Measurements from ENCODE around the gene FABP3.

The FABP3 gene

DNA sequence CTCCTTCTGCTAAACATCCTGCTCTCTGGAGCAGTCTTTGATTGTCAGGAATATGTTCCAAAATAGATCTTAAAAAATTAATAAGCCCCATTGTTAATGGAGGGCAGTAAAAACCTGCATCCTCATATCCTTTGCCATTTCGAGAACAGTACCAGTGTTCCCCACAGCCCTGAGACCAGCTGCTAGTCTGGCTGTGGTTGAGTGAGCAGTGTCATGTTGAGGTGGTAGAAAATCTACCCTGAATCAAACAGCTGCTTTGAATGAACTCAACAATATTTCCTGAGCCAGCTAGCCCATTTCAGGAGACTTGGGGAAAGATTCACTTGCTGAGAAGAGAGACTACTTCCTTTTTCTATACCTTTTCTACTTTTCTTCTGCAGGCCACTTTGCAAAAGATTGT lies 24.4 kb downstream of the FABP3 start:
- POLR2A ChIA-PET, result no interaction called here
- CTCF ChIA-PET, result interaction anchor here (1.1 to 1.4 kb wide), 2 partner anchors 11 to 13 kb away, joined by 3 to 4 read pairs; no protein-coding TSS in a partner anchor
- no peak for DNase-seq
- Histone ChIP-seq H3K4me1 (ENCODE audit: control extremely low read depth in 1 of 4, control insufficient read depth in 4 of 4, insufficient read depth in 4 of 4, low read length in 3 of 4) (no peaks in the 10 kb centered on the region), H3K27ac (ENCODE audit: insufficient read depth in 1 of 2, low read depth in 1 of 2, low read length in 2 of 2, poor library complexity in 1 of 2, severe bottlenecking in 2 of 2) (no peak overlapping the region), H3K9me3 (ENCODE audit: control extremely low read depth in 1 of 5, control insufficient read depth in 4 of 5, insufficient read depth in 2 of 5, low read depth in 1 of 5, low read length in 4 of 5) (no peaks in the 10 kb centered on the region), H3K36me3 (ENCODE audit: control insufficient read depth in 4 of 4, insufficient read depth in 4 of 4, low read length in 3 of 4) (peaks cover 5 to 42% (median 32%) of the 10 kb centered on the region in 4 experiments), H3K4me3 (ENCODE audit: control insufficient read depth in 1 of 7, extremely low read depth in 1 of 7, insufficient read depth in 4 of 7, low read depth in 2 of 7, low read length in 6 of 7) (no peak overlapping the region), H3K27me3 (replicated peaks in 2 of 5; ENCODE audit: control insufficient read depth in 4 of 5, insufficient read depth in 5 of 5, low read length in 4 of 5) (no peaks in the 10 kb centered on the region)
- 80% methylated on average over 1 of the region's 1 CpG for WGBS (ENCODE audit: insufficient coverage)

DNA sequence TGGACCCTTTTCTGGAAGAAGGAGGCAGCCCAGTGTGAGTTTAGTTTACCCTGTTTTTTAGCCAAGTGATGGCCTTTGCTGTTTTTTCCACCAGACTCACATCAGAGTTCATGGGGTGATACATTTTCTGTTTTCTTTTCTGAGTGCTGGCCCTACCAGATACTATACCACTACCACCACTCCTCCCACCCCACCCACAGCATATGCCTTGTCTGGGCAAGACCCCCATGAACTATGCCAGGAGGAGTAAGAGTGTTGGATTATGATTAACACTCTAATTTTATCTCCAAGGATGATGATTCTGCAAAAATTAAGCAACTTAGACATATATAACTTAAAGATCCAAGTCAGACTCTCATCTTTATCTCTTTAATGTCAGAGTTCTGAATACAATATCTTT lies 26.1 kb downstream of the FABP3 start:
- Histone ChIP-seq H3K27me3 (replicated peaks in 2 of 5; ENCODE audit: control insufficient read depth in 4 of 5, insufficient read depth in 5 of 5, low read length in 4 of 5) (no peaks in the 10 kb centered on the region), H3K36me3 (ENCODE audit: control insufficient read depth in 4 of 4, insufficient read depth in 4 of 4, low read length in 3 of 4) (peaks cover 5 to 37% (median 31%) of the 10 kb centered on the region in 4 experiments), H3K9me3 (ENCODE audit: control extremely low read depth in 1 of 5, control insufficient read depth in 4 of 5, insufficient read depth in 2 of 5, low read depth in 1 of 5, low read length in 4 of 5) (no peaks in the 10 kb centered on the region), H3K4me3 (ENCODE audit: control insufficient read depth in 1 of 7, extremely low read depth in 1 of 7, insufficient read depth in 4 of 7, low read depth in 2 of 7, low read length in 6 of 7) (no peak overlapping the region), H3K27ac (ENCODE audit: insufficient read depth in 1 of 2, low read depth in 1 of 2, low read length in 2 of 2, poor library complexity in 1 of 2, severe bottlenecking in 2 of 2) (no peak overlapping the region), H3K4me1 (ENCODE audit: control extremely low read depth in 1 of 4, control insufficient read depth in 4 of 4, insufficient read depth in 4 of 4, low read length in 3 of 4) (no peaks in the 10 kb centered on the region)
- CTCF ChIA-PET, result interaction anchor here (1.4 kb wide), 1 partner anchor 11 kb away, joined by 4 read pairs; no protein-coding TSS in a partner anchor
- peak in 2 of 3 donors; percentile 11 to 32 for DNase-seq
- POLR2A ChIA-PET, result no interaction called here

DNA sequence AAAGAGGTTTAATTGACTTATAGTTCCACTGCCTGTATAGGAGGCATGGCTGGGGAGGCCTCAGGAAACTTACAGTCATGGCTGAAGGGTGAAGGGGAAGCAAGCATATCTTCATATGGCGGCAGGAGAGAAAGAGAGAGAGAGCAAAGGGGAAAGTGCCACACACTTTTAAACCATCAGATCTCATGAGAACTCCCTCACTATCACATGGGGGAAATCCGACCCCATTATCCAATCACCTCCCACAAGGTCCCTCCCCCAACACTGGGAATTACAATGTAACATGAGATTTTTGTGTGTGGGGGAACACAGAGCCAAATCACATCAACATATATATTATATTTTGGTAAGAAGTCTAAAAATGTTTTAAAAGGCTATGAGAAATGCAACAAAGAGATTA lies 27.2 kb downstream of the FABP3 start:
- no peaks in the 10 kb centered on the region for H3K4me1 ChIP-seq (ENCODE audit: control extremely low read depth in 1 of 4, control insufficient read depth in 4 of 4, insufficient read depth in 4 of 4, low read length in 3 of 4)
- no peak overlapping the region for H3K27ac ChIP-seq (ENCODE audit: insufficient read depth in 1 of 2, low read depth in 1 of 2, low read length in 2 of 2, poor library complexity in 1 of 2, severe bottlenecking in 2 of 2)
- CTCF ChIA-PET, result no interaction called here
- no peak overlapping the region for H3K4me3 ChIP-seq (ENCODE audit: control insufficient read depth in 1 of 7, extremely low read depth in 1 of 7, insufficient read depth in 4 of 7, low read depth in 2 of 7, low read length in 6 of 7)
- no peaks in the 10 kb centered on the region for H3K27me3 ChIP-seq (replicated peaks in 2 of 5; ENCODE audit: control insufficient read depth in 4 of 5, insufficient read depth in 5 of 5, low read length in 4 of 5)
- POLR2A ChIA-PET, result no interaction called here
- no peak for DNase-seq
- no peaks in the 10 kb centered on the region for H3K9me3 ChIP-seq (ENCODE audit: control extremely low read depth in 1 of 5, control insufficient read depth in 4 of 5, insufficient read depth in 2 of 5, low read depth in 1 of 5, low read length in 4 of 5)
- peaks cover 3 to 29% (median 23%) of the 10 kb centered on the region in 4 experiments for H3K36me3 ChIP-seq (ENCODE audit: control insufficient read depth in 4 of 4, insufficient read depth in 4 of 4, low read length in 3 of 4)
- no CpG with 5 or more reads among the region's 2 CpGs for WGBS (ENCODE audit: insufficient coverage)

DNA sequence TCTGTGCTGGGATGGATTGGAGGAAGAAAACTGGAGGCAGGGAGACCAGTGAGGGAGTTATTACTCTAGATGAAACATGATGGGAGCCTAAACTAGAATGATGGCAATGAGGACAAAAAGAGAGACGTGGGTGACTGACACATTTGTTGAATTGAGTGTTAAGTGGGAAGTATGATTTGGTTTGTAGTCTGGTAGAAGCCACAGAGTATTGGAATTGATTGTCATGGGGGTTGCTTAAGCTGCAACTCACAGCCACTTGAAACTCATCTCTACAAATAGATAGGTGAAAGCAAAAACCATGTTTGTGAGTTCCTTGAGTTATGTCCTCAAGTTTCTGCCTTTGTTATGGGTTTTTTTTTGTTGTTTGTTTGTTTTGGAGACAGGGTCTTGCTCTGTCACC lies 28.4 kb downstream of the FABP3 start:
- ChIA-PET CTCF (no interaction called here), POLR2A (interaction anchor here (0.5 kb wide), 1 partner anchor 85 kb away, joined by 5 read pairs; no protein-coding TSS in a partner anchor)
- H3K9me3 ChIP-seq (ENCODE audit: control extremely low read depth in 1 of 5, control insufficient read depth in 4 of 5, insufficient read depth in 2 of 5, low read depth in 1 of 5, low read length in 4 of 5), result no peaks in the 10 kb centered on the region
- H3K27me3 ChIP-seq (replicated peaks in 2 of 5; ENCODE audit: control insufficient read depth in 4 of 5, insufficient read depth in 5 of 5, low read length in 4 of 5), result no peaks in the 10 kb centered on the region
- DNase-seq, result no peak
- H3K4me1 ChIP-seq (ENCODE audit: control extremely low read depth in 1 of 4, control insufficient read depth in 4 of 4, insufficient read depth in 4 of 4, low read length in 3 of 4), result no peaks in the 10 kb centered on the region
- H3K4me3 ChIP-seq (ENCODE audit: control insufficient read depth in 1 of 7, extremely low read depth in 1 of 7, insufficient read depth in 4 of 7, low read depth in 2 of 7, low read length in 6 of 7), result no peak overlapping the region
- WGBS (ENCODE audit: insufficient coverage), result 20% methylated on average over 1 of the region's 1 CpG
- no peak overlapping the region for H3K27ac ChIP-seq (ENCODE audit: insufficient read depth in 1 of 2, low read depth in 1 of 2, low read length in 2 of 2, poor library complexity in 1 of 2, severe bottlenecking in 2 of 2)
- H3K36me3 ChIP-seq (ENCODE audit: control insufficient read depth in 4 of 4, insufficient read depth in 4 of 4, low read length in 3 of 4), result peaks cover 4 to 27% (median 21%) of the 10 kb centered on the region in 4 experiments

DNA sequence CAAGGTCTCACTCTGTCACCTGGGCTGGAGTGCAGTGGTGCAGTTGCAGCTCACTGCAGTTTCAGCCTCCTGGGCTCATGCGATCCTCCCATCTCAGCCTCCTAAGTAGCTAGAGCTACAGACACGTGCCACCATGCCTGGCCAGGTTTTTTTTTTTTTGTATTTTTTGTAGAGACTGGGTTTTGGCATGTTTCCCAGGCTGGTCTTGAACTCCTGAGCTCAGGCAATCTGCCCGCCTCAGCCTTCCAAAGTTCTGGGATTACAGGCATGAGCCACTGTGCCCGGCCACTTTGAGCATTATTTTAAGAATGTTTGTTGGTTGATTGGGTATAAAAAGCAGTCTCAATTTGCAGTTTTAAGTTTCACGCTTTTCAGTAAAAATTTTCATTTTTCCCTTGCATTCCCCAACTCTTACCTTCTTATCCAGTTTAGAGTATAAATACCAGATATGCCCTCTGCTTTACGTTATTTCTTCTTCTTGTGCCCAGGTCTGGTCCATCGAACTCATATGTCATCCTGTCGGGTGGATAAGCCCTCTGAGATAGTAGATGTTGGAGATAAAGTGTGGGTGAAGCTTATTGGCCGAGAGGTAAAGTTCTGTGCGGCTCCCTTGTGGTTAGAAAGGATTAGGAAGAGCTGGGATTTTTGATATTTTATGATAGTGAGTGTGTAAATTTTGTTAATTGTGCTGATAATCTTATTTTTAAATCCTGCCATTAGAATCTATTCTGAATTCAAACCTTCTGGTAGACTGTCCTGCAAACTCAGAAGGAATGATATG lies 36.0 kb downstream of the FABP3 start:
- Histone ChIP-seq H3K27me3 (replicated peaks in 2 of 5; ENCODE audit: control insufficient read depth in 4 of 5, insufficient read depth in 5 of 5, low read length in 4 of 5) (no peaks in the 10 kb centered on the region), H3K4me1 (ENCODE audit: control extremely low read depth in 1 of 4, control insufficient read depth in 4 of 4, insufficient read depth in 4 of 4, low read length in 3 of 4) (peaks cover 0 to 4% (median 1%) of the 10 kb centered on the region in 4 experiments), H3K9me3 (ENCODE audit: control extremely low read depth in 1 of 5, control insufficient read depth in 4 of 5, insufficient read depth in 2 of 5, low read depth in 1 of 5, low read length in 4 of 5) (no peaks in the 10 kb centered on the region), H3K4me3 (ENCODE audit: control insufficient read depth in 1 of 7, extremely low read depth in 1 of 7, insufficient read depth in 4 of 7, low read depth in 2 of 7, low read length in 6 of 7) (no peak overlapping the region), H3K36me3 (ENCODE audit: control insufficient read depth in 4 of 4, insufficient read depth in 4 of 4, low read length in 3 of 4) (peaks cover 2 to 16% (median 7%) of the 10 kb centered on the region in 4 experiments), H3K27ac (ENCODE audit: insufficient read depth in 1 of 2, low read depth in 1 of 2, low read length in 2 of 2, poor library complexity in 1 of 2, severe bottlenecking in 2 of 2) (no peak overlapping the region)
- CTCF ChIA-PET, result interaction anchor here (1.1 to 2.9 kb wide), 3 partner anchors 148 to 156 kb away, joined by 4 to 11 read pairs (median 6); no protein-coding TSS in a partner anchor
- DNase-seq, result no peak
- POLR2A ChIA-PET, result interaction anchor here (0.5 kb wide), 1 partner anchor 73 kb away, joined by 3 read pairs; no protein-coding TSS in a partner anchor
- 100% methylated on average over 3 of the region's 10 CpGs for WGBS (ENCODE audit: insufficient coverage)

DNA sequence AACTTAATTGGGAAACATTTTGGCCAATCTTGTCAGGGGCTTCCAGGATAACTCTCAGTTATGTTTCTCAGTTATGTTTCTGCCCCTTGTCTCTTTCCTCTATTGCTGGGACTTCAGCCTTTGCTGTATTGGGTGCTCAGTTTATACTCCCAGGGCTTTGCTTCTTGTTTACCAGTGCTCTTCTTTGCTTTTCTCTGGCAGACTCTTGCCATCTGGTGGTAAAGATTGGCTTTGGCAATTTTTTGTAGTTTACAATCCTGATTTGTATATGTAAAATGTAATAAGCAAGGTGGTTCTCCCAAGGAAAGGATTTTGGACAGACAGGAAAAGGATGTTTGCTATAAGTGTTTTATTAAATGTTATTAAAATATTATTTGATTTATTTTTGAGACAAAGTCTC lies 37.9 kb downstream of the FABP3 start:
- Histone ChIP-seq H3K27ac (ENCODE audit: insufficient read depth in 1 of 2, low read depth in 1 of 2, low read length in 2 of 2, poor library complexity in 1 of 2, severe bottlenecking in 2 of 2) (no peak overlapping the region), H3K36me3 (ENCODE audit: control insufficient read depth in 4 of 4, insufficient read depth in 4 of 4, low read length in 3 of 4) (peaks cover 2 to 13% (median 5%) of the 10 kb centered on the region in 4 experiments), H3K9me3 (ENCODE audit: control extremely low read depth in 1 of 5, control insufficient read depth in 4 of 5, insufficient read depth in 2 of 5, low read depth in 1 of 5, low read length in 4 of 5) (no peaks in the 10 kb centered on the region), H3K4me3 (ENCODE audit: control insufficient read depth in 1 of 7, extremely low read depth in 1 of 7, insufficient read depth in 4 of 7, low read depth in 2 of 7, low read length in 6 of 7) (no peak overlapping the region), H3K27me3 (replicated peaks in 2 of 5; ENCODE audit: control insufficient read depth in 4 of 5, insufficient read depth in 5 of 5, low read length in 4 of 5) (no peaks in the 10 kb centered on the region), H3K4me1 (ENCODE audit: control extremely low read depth in 1 of 4, control insufficient read depth in 4 of 4, insufficient read depth in 4 of 4, low read length in 3 of 4) (peaks cover 0 to 4% (median 1%) of the 10 kb centered on the region in 4 experiments)
- ChIA-PET POLR2A (no interaction called here), CTCF (interaction anchor here (0.8 to 1.4 kb wide), 4 partner anchors 145 to 151 kb away, joined by 3 to 10 read pairs (median 4); no protein-coding TSS in a partner anchor)
- DNase-seq, result peak; percentile 53 to 70 (median 67)

DNA sequence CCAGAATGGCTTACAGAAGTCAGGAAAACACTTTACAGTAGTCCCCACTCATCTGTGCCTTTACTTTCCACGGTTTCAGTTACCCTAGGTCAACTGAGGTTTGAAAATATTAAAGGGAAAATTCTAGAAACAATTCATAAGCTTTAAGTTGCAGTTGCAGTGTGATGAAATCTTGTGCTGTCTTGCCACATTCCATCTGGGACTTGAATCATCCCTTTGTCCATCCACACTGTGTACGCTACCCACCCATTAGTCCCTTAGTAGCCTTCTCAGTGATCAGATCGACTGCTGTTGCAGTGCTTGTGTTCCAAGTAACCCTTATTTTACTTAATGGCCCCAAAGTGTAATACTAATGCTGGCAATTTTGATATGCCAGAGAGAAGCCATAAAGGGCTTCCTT lies 45.5 kb downstream of the FABP3 start:
- Histone ChIP-seq H3K4me3 (ENCODE audit: control insufficient read depth in 1 of 7, extremely low read depth in 1 of 7, insufficient read depth in 4 of 7, low read depth in 2 of 7, low read length in 6 of 7) (no peak overlapping the region), H3K36me3 (ENCODE audit: control insufficient read depth in 4 of 4, insufficient read depth in 4 of 4, low read length in 3 of 4) (peaks cover 2 to 15% (median 8%) of the 10 kb centered on the region in 4 experiments), H3K27ac (ENCODE audit: insufficient read depth in 1 of 2, low read depth in 1 of 2, low read length in 2 of 2, poor library complexity in 1 of 2, severe bottlenecking in 2 of 2) (no peak overlapping the region), H3K9me3 (ENCODE audit: control extremely low read depth in 1 of 5, control insufficient read depth in 4 of 5, insufficient read depth in 2 of 5, low read depth in 1 of 5, low read length in 4 of 5) (no peaks in the 10 kb centered on the region), H3K27me3 (replicated peaks in 2 of 5; ENCODE audit: control insufficient read depth in 4 of 5, insufficient read depth in 5 of 5, low read length in 4 of 5) (no peaks in the 10 kb centered on the region), H3K4me1 (ENCODE audit: control extremely low read depth in 1 of 4, control insufficient read depth in 4 of 4, insufficient read depth in 4 of 4, low read length in 3 of 4) (no peaks in the 10 kb centered on the region)
- ChIA-PET POLR2A (no interaction called here), CTCF (interaction anchor here (0.8 to 1.2 kb wide), 2 partner anchors 142 to 147 kb away, joined by 3 to 4 read pairs; no protein-coding TSS in a partner anchor)
- 100% methylated on average over 2 of the region's 3 CpGs for WGBS (ENCODE audit: insufficient coverage)
- DNase-seq, result no peak

All from common myeloid progenitor, CD34-positive (primary cell).